IMR-90 (cell line): ENCODE data around the gene CLEC6A. TPM values are rescaled to one million over a fixed set of nuclear protein-coding genes. Genes with fewer than 3 reads are reported as not detected.

Experiments
- ATAC-seq: fragments of 200-7000 bp; cut with Tn5 transposase; 2 replicates; pipeline ENCODE4 v1.9.1; 2020; ENCODE audit warnings: low read depth, mild to moderate bottlenecking, moderate library complexity
- BruUV-seq: library from RNA; stranded (reverse); fragments of 400-500 nt; replicated peaks from 2 replicates; lab custom pipeline; 2021; lab: Mats Ljungman, UMichigan
- CTCF ChIA-PET: fragments of 300-600 bp; formaldehyde crosslinking; extraction: SDS; loops from one replicate; lab custom pipeline; 2021; ENCODE audit warnings: antibody characterized with exemption; lab: Yijun Ruan, JAX
- POLR2A ChIA-PET: fragments of 300-600 bp; sonication (Branson Sonifier 250); formaldehyde crosslinking; loops from one replicate; lab custom pipeline; 2022; ENCODE audit warnings: antibody characterized with exemption; ENCODE audit not compliant: unreplicated experiment; lab: Charles Lee
- DNase-seq: peaks from one replicate; pipeline ENCODE4 v3.0.0; 2013
- H2AFZ ChIP-seq: replicated peaks from 2 replicates; pipeline ENCODE3; 2013; ENCODE audit warnings: low read length, mild to moderate bottlenecking; ENCODE audit not compliant: poor library complexity
- H2AK5ac ChIP-seq: 2 replicates; pipeline ENCODE4 v1.6.1; 2013; ENCODE audit warnings: low read depth, low read length, inconsistent platforms
- H2AK9ac ChIP-seq: replicated peaks from 2 replicates; pipeline ENCODE3; 2013; ENCODE audit warnings: mild to moderate bottlenecking, low read depth, low read length, moderate library complexity; ENCODE audit not compliant: poor library complexity
- H2BK120ac ChIP-seq: 2 replicates; pipeline ENCODE4 v1.6.1; 2013; ENCODE audit warnings: low read depth, low read length, inconsistent platforms
- H2BK15ac ChIP-seq: 3 replicates; pipeline ENCODE4 v1.6.1; 2013; ENCODE audit warnings: low read depth, low read length, inconsistent platforms
- H2BK20ac ChIP-seq: 2 replicates; pipeline ENCODE4 v1.6.1; 2013; ENCODE audit warnings: low read depth, mild to moderate bottlenecking, inconsistent platforms, low read length, moderate library complexity
- H2BK5ac ChIP-seq: 2 replicates; pipeline ENCODE4 v1.6.1; 2013; ENCODE audit warnings: mild to moderate bottlenecking, low read depth, low read length, inconsistent platforms; ENCODE audit not compliant: poor library complexity, severe bottlenecking
- H3K14ac ChIP-seq: replicated peaks from 2 replicates; pipeline ENCODE4 v1.6.1; 2013; ENCODE audit warnings: low read depth, low read length, inconsistent platforms
- H3K18ac ChIP-seq: 2 replicates; pipeline ENCODE4 v1.6.1; 2013; ENCODE audit warnings: low read depth, low read length, control low read depth
- H3K23ac ChIP-seq: 2 replicates; pipeline ENCODE4 v1.6.1; 2013; ENCODE audit warnings: low read depth, low read length, inconsistent platforms
- H3K27ac ChIP-seq: 2 replicates; pipeline ENCODE4 v1.5.1; 2013; ENCODE audit warnings: mild to moderate bottlenecking, control low read depth, low read length; ENCODE audit not compliant: insufficient read depth
- H3K27me3 ChIP-seq: 2 replicates; pipeline ENCODE4 v1.6.1; 2013; ENCODE audit warnings: low read length; ENCODE audit not compliant: control insufficient read depth, insufficient read depth
- H3K36me3 ChIP-seq: 2 replicates; pipeline ENCODE4 v1.6.1; 2013; ENCODE audit warnings: low read length, mixed read lengths; ENCODE audit not compliant: control insufficient read depth, insufficient read depth
- H3K4ac ChIP-seq: 2 replicates; pipeline ENCODE4 v1.6.1; 2013; ENCODE audit warnings: low read depth, low read length, inconsistent platforms
- H3K4me1 ChIP-seq: 2 replicates; pipeline ENCODE4 v1.6.1; 2013; ENCODE audit warnings: low read length, mixed read lengths; ENCODE audit not compliant: control insufficient read depth, insufficient read depth
- H3K4me2 ChIP-seq: 2 replicates; pipeline ENCODE4 v1.6.1; 2013; ENCODE audit warnings: low read depth, mild to moderate bottlenecking, control low read depth, low read length, moderate library complexity
- H3K4me3 ChIP-seq: 2 replicates; pipeline ENCODE4 v1.5.1; 2013; ENCODE audit warnings: low read depth, mild to moderate bottlenecking, control low read depth, low read length, moderate library complexity; ENCODE audit not compliant: insufficient read depth
- H3K56ac ChIP-seq: 2 replicates; pipeline ENCODE4 v1.6.1; 2013; ENCODE audit warnings: low read length, inconsistent platforms; ENCODE audit not compliant: insufficient read depth; ENCODE audit errors: extremely low read depth
- H3K79me1 ChIP-seq, 2 experiments: 2 replicates each; pipeline ENCODE4 v1.6.1; 2013; ENCODE audit warnings: low read length in 2 of 2, inconsistent platforms in 1 of 2, low read depth in 1 of 2
- H3K9ac ChIP-seq: 2 replicates; pipeline ENCODE4 v1.6.1; 2013; ENCODE audit warnings: low read depth, low read length, control low read depth
- H3K9me1 ChIP-seq: 2 replicates; pipeline ENCODE4 v1.6.1; 2013; ENCODE audit warnings: low read length, inconsistent platforms; ENCODE audit not compliant: insufficient read depth
- H3K9me3 ChIP-seq: 2 replicates; pipeline ENCODE4 v1.6.1; 2013; ENCODE audit warnings: low read length; ENCODE audit not compliant: control insufficient read depth, insufficient read depth
- H4K20me1 ChIP-seq: 2 replicates; pipeline ENCODE4 v1.6.1; 2013; ENCODE audit warnings: low read length, inconsistent platforms; ENCODE audit not compliant: insufficient read depth
- H4K5ac ChIP-seq: 2 replicates; pipeline ENCODE4 v1.6.1; 2013; ENCODE audit warnings: mild to moderate bottlenecking, low read depth, low read length, control low read depth
- H4K8ac ChIP-seq, 2 experiments: 2 replicates each; pipeline ENCODE4 v1.6.1; 2013; ENCODE audit warnings: low read depth in 2 of 2, low read length in 2 of 2, control low read depth in 1 of 2, inconsistent platforms in 1 of 2
- H4K91ac ChIP-seq: 2 replicates; pipeline ENCODE4 v1.6.1; 2013; ENCODE audit warnings: low read depth, low read length, inconsistent platforms; ENCODE audit not compliant: insufficient read depth
- BHLHE40 ChIP-seq: fragments of 150-350 bp; IDR thresholded peaks from 2 replicates; pipeline ENCODE4 v1.6.1; 2016; ENCODE audit warnings: mild to moderate bottlenecking, low read depth, low read length
- CEBPB ChIP-seq: IDR thresholded peaks from 2 replicates; pipeline ENCODE4 v1.6.1; 2012; ENCODE audit warnings: low read depth, low read length, improper control_type of control experiment
- CHD1 ChIP-seq: IDR thresholded peaks from 2 replicates; pipeline ENCODE4 v1.6.1; 2012; ENCODE audit warnings: low read depth, low read length, improper control_type of control experiment
- FOS ChIP-seq: fragments of 150-350 bp; IDR thresholded peaks from 2 replicates; pipeline ENCODE4 v1.6.1; 2016; ENCODE audit warnings: low read depth, low read length
- MAFK ChIP-seq: IDR thresholded peaks from 2 replicates; pipeline ENCODE4 v1.6.1; 2012; ENCODE audit warnings: low read depth, low read length, improper control_type of control experiment
- MAZ ChIP-seq: IDR thresholded peaks from 2 replicates; pipeline ENCODE4 v1.6.1; 2012; ENCODE audit warnings: low read depth, mild to moderate bottlenecking, low read length, improper control_type of control experiment, moderate library complexity, borderline replicate concordance
- MXI1 ChIP-seq: IDR thresholded peaks from 2 replicates; pipeline ENCODE4 v1.6.1; 2012; ENCODE audit warnings: low read depth, mild to moderate bottlenecking, low read length, moderate library complexity, borderline replicate concordance
- POLR2A ChIP-seq: IDR thresholded peaks from 2 replicates; pipeline ENCODE4 v1.6.1; 2012; ENCODE audit warnings: mild to moderate bottlenecking, low read depth, low read length
- RCOR1 ChIP-seq: IDR thresholded peaks from 2 replicates; pipeline ENCODE4 v1.6.1; 2012; ENCODE audit warnings: mild to moderate bottlenecking, low read length, improper control_type of control experiment; ENCODE audit not compliant: insufficient replicate concordance
- WGBS, 2 experiments: methylation state at CpG; one replicate each; pipeline versions ENCODE4 v1.1.5 to v1.1.7; 2013; ENCODE audit warnings: missing lambda C conversion rate in 2 of 2; ENCODE audit not compliant: insufficient read length in 1 of 2; ENCODE audit errors: extremely low coverage in 2 of 2; 5-methylcytosine and 5-hydroxymethylcytosine counted together
- dilution Hi-C: fragments of 300-500 bp; cut with HindIII; formaldehyde crosslinking; loops from one replicate; pipeline ENCODE4 v1.14.3; 2018; ENCODE audit warnings: low sequenced_read_pairs; ENCODE audit not compliant: unreplicated experiment
- in situ Hi-C: fragments of 300-500 bp; cut with MboI; formaldehyde crosslinking; loops from 3 replicates; pipeline ENCODE4 v1.14.3; 2019; ENCODE audit warnings: low sequenced_read_pairs, inconsistent platforms, mixed read lengths
- intact Hi-C: fragments of 100-400 bp; cut with micrococcal nuclease; formaldehyde crosslinking; loops from 2 replicates; pipeline ENCODE4 v1.10.0; 2022
- polyA plus RNA-seq, 3 experiments: library from polyadenylated mRNA; depleted of rRNA; stranded (reverse); fragments of >200 nt; gene quantifications; 2 replicates each; pipeline ENCODE4 v1.2.3, GENCODE V29; 2012; ENCODE audit warnings: low replicate concordance in 1 of 3
- total RNA-seq: library from RNA; depleted of rRNA; stranded (reverse); fragments of >200 nt; gene quantifications from 2 replicates; pipeline ENCODE4 v1.2.3, GENCODE V29; 2012
- TF ChIP-seq, protein P1 (sequence below): fragments of 150-350 bp; IDR thresholded peaks from 2 replicates; pipeline ENCODE4 v1.6.1; 2016; ENCODE audit warnings: low read depth, mild to moderate bottlenecking, low read length, moderate library complexity, borderline replicate concordance

CLEC6A gene
- total and polyA plus RNA-seq, 2 of the 4 experiments (the other 2 are of a cell fraction) = not detected

DNA sequence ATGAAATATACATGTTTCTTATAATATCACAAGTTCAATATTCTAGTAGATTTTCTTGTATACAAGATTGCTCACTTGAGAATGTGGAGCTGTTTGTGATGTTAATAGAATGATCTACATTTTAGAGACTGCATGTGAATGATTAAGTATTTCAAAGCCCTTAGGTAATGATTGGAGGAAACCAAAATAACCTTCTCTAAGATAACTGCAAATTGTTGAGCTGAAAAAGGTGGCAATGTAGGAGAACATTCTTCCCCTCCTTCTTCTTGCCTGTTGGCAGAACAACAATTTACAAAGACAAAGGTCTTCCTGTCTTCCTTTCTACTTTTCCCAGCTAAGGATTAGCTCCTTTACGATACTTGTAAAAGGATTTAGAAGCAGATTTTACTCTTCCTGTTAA is 2.0 kb upstream of the CLEC6A start:
- no peak overlapping the region for H3K27ac ChIP-seq
- no peak overlapping the region for H2AK9ac ChIP-seq
- no TSS peak for BruUV-seq
- H3K18ac ChIP-seq = no peak overlapping the region
- intact Hi-C loops (no loop called here), in situ Hi-C loops (no loop called here), dilution Hi-C loops (no loop called here)
- H3K4me2 ChIP-seq = no peak overlapping the region
- no peaks in the 10 kb centered on the region for H3K9me1 ChIP-seq
- H4K8ac ChIP-seq = no peak overlapping the region
- H3K36me3 ChIP-seq = no peaks in the 10 kb centered on the region
- H2AK5ac ChIP-seq = no peak overlapping the region
- WGBS, 2 experiments = no CpG with 5 or more reads among the region's 1 CpG
- H2BK15ac ChIP-seq = no peak overlapping the region
- no peak overlapping the region for H2BK120ac ChIP-seq
- no peaks in the 10 kb centered on the region for H3K4me1 ChIP-seq
- ATAC-seq (no peak), DNase-seq (no peak)
- H3K9ac ChIP-seq = no peak overlapping the region
- H3K4me3 ChIP-seq = no peak overlapping the region
- H3K14ac ChIP-seq = no peak overlapping the region
- H4K5ac ChIP-seq = no peak overlapping the region
- no peak overlapping the region for H4K91ac ChIP-seq
- CTCF ChIA-PET = interaction anchor here (1.2 kb wide), 1 partner anchor 64 kb away, joined by 3 read pairs; no protein-coding TSS in a partner anchor
- no peaks in the 10 kb centered on the region for H3K9me3 ChIP-seq
- H2AFZ ChIP-seq = no peak overlapping the region
- no peak overlapping the region for H3K56ac ChIP-seq
- no peak overlapping the region for H3K4ac ChIP-seq
- no peaks in the 10 kb centered on the region for H3K27me3 ChIP-seq
- no peaks in the 10 kb centered on the region for H3K79me1 ChIP-seq
- H3K23ac ChIP-seq = no peak overlapping the region
- TF ChIP-seq CEBPB (no peak), RCOR1 (no peak), MAFK (no peak), POLR2A (no peak), MAZ (no peak), MXI1 (no peak), CHD1 (no peak), FOS (no peak), BHLHE40 (no peak)
- TF ChIP-seq, protein P1, sequence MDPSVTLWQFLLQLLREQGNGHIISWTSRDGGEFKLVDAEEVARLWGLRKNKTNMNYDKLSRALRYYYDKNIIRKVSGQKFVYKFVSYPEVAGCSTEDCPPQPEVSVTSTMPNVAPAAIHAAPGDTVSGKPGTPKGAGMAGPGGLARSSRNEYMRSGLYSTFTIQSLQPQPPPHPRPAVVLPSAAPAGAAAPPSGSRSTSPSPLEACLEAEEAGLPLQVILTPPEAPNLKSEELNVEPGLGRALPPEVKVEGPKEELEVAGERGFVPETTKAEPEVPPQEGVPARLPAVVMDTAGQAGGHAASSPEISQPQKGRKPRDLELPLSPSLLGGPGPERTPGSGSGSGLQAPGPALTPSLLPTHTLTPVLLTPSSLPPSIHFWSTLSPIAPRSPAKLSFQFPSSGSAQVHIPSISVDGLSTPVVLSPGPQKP = no peak
- H4K20me1 ChIP-seq = no peaks in the 10 kb centered on the region
- POLR2A ChIA-PET = no interaction called here
- no peak overlapping the region for H2BK20ac ChIP-seq
- H2BK5ac ChIP-seq = no peak overlapping the region
